Epithelial cell of prostate (primary cell): Measurements from ENCODE around the gene OR52A1.

Source experiments
- DNase-seq: peaks from one replicate; pipeline ENCODE4 v3.0.0-alpha.2; 2011; ENCODE audit warnings: low read depth, low spot score
- H3K27ac ChIP-seq: fragments of 450-650 bp; 2 replicates; pipeline ENCODE4 v1.5.1; 2017; ENCODE audit warnings: mild to moderate bottlenecking

Gene OR52A1

GRCh38 chr11:5137014-5137413, 17.5 kb downstream of the OR52A1 start:
- DNase-seq, result no peak
- H3K27ac ChIP-seq, result no peak overlapping the region

DNA sequence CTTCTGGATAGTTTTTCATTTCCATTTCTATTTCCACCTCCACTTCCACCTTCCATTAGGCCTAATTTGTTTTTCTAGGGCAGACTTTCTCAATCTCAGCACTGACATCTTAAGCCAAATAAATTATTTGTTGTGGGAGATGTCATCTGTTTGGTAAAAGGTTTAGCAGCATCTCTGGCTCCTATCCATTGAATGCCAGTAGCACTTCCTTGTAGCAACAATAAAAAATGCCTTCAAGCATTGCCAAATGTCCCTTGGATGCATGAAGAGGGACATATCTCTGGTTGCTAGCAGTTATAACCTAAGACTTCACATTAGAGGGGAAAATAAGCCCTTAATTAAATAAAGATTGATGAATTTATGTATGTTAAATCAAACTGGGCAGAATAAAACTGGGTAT, 18.3 kb downstream of the OR52A1 start:
- no peak overlapping the region for H3K27ac ChIP-seq
- no peak for DNase-seq

DNA sequence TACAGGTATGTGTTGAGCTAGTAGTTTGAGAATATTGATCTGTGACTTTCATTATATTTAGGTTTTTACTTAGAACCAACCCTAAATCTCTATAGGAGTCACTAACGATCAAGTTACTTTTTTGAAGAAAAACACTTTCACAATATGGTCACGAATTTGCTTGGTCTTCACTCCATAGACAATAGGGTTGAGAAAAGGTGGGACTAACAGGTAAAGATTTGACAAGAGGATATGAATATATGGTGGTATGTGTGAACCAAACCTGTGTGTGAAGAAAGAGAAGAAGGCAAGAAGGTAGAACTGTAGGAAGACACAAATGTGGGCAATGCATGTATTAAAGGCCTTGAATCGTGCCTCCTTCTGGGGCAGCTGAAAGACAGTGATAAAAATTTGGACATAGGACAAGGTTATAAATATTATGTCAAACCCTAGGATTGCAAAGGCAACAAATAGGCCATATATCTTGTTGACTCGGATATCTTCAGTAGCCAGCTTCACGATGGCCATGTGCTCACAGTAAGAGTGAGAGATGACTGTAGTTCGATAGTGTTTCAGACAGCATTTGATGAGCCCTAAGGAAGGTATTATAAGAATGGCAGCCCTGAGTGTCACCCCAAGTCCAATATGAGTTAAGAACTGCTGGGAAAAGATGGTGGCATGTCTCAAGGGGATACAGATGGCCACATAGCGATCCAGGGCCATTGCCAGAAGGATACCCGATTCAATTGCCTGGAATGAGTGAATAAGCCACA, 22.8 kb downstream of the OR52A1 start:
- DNase-seq, result no peak

DNA sequence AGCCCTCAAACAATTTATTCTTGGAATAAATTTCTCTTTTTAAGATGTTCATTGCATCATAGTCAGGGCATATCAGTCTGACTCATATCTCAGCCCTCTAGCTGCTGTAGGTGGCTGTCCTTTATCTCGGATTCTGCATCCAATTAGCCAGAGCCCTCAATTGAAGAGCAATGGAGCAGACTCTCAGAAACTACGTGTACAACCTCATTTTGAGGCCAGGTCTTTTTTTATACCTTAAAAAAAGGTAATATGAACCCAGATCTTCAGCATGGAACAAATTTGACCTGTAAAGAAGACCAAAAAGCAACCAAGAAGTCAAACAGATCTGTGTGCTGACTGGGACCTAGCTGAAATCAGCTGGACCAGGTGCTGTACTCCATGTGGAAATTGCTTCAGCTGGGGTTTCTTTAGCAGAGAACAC, 25.1 kb downstream of the OR52A1 start:
- no peak overlapping the region for H3K27ac ChIP-seq
- DNase-seq, result no peak

More for the DNA sequence above, 22.8 kb downstream of the OR52A1 start:
- no peak overlapping the region for H3K27ac ChIP-seq

DNA sequence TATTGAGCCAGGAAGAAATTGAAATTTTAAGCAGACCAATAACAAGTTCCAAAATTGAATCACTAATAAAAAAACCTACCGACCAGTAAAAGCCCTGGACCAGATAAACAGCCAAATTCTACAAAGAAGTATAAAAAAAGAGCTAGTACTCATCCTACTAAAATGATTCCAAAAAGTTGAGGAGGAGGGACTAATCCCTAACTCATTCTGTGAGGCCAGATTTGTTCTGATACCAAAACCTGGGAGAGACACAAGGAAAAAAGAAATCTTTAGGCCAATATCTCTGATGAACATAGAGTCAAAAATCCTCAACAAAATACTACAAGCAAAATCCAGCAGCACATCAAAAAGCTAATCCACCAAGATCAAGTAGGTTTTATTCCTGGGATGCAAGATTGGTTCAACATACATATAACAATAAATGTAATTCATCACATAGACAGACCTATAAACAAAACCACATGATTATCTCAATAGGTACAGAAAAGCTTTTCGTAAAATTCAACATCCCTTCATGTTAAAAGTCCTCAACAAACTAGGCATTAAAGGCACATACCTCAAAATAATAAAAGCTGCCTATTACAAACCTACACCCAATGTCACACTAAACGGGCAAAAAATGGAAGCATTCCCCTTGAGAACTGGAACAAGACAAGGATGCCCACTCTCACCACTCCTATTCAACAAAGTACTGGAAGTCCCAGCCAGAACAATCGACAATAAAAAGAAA, 29.5 kb downstream of the OR52A1 start:
- no peak overlapping the region for H3K27ac ChIP-seq
- no peak for DNase-seq

DNA sequence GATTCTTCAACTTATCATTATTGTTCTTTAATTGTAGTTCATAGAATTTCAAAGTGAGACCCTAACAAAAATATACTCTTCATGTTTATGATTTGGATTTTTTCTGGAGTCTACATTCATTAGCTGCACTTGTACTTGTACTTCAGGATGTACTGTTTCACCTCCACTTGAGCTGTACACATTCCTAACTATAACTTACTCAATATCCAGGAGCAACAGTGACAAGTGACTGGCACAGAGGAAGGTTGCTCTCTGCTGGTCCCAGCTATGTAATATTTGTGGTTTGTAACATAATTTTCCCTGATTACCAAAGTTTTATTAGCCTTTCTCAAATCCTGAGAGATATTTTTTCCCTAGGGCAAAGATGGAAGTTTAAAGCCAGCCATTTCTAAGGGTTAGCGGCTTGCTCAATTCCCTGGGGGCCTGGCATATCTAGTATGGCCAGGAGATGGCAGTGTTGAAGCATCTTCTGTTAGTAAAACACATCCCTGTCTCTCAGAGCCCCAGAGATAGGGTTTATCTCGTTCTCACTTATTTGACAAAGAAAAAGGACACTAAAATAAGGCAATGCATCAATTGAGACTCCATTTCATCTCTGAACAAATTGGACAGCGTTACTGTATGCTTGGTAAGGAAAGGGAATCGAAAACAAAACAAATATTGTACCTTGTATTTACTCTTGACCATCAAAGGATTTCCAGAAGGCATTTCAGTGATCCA, 30.6 kb downstream of the OR52A1 start:
- DNase-seq, result peak; percentile 6
- H3K27ac ChIP-seq, result no peak overlapping the region

- no peak for DNase-seq
- H3K27ac ChIP-seq, result no peak overlapping the region
Measured at GRCh38 chr11:5118893-5119292, 35.7 kb downstream of the OR52A1 start.

DNA sequence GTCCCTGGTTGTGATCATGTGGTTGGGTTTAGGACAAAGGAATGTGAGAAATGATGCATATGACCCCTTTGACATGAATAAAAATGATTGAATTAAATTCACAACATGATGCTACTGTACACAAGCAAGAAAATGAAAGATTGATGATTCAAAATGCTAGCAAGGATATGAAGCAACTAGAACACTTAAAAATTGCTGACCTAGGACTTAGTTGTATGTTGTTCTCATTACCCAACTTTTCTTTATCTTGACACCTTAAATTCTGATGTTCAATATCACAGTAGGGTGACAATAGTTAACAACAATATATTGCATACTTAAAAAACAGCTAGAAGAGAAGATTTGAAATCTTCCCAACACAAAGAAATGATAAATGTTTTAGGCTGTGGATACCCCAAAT, 37.0 kb downstream of the OR52A1 start:
- DNase-seq, result no peak

DNA sequence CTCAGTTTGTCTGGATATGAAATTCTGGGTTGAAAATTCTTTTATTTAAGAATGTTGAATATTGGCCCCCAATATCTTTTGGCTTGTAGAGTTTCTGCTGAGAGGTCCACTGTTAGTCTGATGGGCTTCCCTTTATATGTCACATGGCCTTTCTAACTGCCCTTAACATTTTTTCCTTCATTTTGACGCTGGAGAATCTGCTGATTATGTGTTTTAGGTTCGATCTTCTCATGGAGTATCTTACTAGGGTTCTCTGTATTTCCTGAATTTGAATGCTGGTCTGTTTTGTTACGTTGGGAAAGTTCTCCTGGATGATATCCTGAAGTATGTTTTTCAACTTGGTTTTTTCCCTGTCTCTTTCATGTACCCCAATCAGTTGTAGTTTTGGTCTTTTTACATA, 39.2 kb downstream of the OR52A1 start:
- H3K27ac ChIP-seq, result no peak overlapping the region
- no peak for DNase-seq

More for the DNA sequence above, 37.0 kb downstream of the OR52A1 start:
- no peak overlapping the region for H3K27ac ChIP-seq

GRCh38 chr11:5107285-5107684, 47.3 kb downstream of the OR52A1 start:
- H3K27ac ChIP-seq, result no peak overlapping the region
- no peak for DNase-seq

- no peak for DNase-seq
- no peak overlapping the region for H3K27ac ChIP-seq
Measured at GRCh38 chr11:5103066-5103465, 51.5 kb downstream of the OR52A1 start.

GRCh38 chr11:5102246-5102645, 52.3 kb downstream of the OR52A1 start:
- DNase-seq, result no peak
- no peak overlapping the region for H3K27ac ChIP-seq

DNA sequence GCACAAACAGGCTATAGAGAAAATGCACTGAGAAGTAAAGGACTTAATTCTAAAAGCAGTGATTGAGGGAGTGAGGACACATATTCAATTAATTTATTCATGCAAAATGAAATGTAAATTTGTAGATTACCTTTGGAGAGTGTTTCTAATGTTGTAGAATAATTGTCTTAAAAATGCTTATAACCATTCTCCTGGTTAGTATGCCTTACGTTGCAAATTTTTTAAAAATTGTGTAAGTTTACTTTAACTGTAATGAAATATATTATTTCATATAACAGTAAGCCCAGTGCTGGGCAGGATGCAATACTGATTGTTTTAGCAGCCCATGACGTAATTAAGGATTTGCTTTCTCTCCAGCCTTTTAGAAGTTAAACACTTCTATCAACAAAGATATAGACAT, 58.5 kb downstream of the OR52A1 start:
- no peak for DNase-seq
- H3K27ac ChIP-seq, result no peak overlapping the region
